WTC11 (cell line): ENCODE measurements around the gene DOC2A. TPM values are rescaled to one million over a fixed set of nuclear protein-coding genes. Genes with fewer than 3 reads are reported as not detected.
A peak's percentile ranks its signal among the peaks of the same experiment; 100 is the strongest.

Experiments
- ATAC-seq: fragments of 200-7000 bp; cut with Tn5 transposase; 2 replicates; pipeline ENCODE4 v1.10.0; 2021; ENCODE audit warnings: mild to moderate bottlenecking, moderate library complexity
- CTCF ChIA-PET: fragments of 300-600 bp; sonication (Branson Sonifier 250); formaldehyde crosslinking; loops from one replicate; lab custom pipeline; 2021; ENCODE audit warnings: antibody characterized with exemption; lab: Charles Lee
- POLR2A ChIA-PET: fragments of 350-600 bp; sonication (Branson Sonifier 250); formaldehyde crosslinking; loops from one replicate; lab custom pipeline; 2021; ENCODE audit warnings: antibody characterized with exemption; lab: Charles Lee
- DNase-seq: peaks from one replicate; pipeline ENCODE4 v3.0.0; 2021; ENCODE audit warnings: low spot score
- H3K27ac Mint-ChIP-seq: 2 replicates; pipeline ENCODE4 v1.8.0; 2021; ENCODE audit warnings: mixed read lengths
- H3K27me3 Mint-ChIP-seq: 2 replicates; pipeline ENCODE4 v1.8.0; 2021; ENCODE audit warnings: low read depth, mild to moderate bottlenecking, moderate library complexity, mixed read lengths
- H3K36me3 Mint-ChIP-seq: 2 replicates; pipeline ENCODE4 v1.8.0; 2021; ENCODE audit warnings: mixed read lengths
- H3K4me1 Mint-ChIP-seq: 2 replicates; pipeline ENCODE4 v1.8.0; 2022; ENCODE audit warnings: mixed read lengths
- H3K4me3 Mint-ChIP-seq: 2 replicates; pipeline ENCODE4 v1.8.0; 2021; ENCODE audit warnings: mild to moderate bottlenecking, moderate library complexity, mixed read lengths
- H3K9me3 Mint-ChIP-seq: 2 replicates; pipeline ENCODE4 v1.8.0; 2021; ENCODE audit warnings: mixed read lengths
- AR ChIP-seq: fragments of 250-450 bp; sonication (Bioruptor Pico); IDR thresholded peaks from 2 replicates; pipeline ENCODE4 v1.9.0; 2021; ENCODE audit warnings: mild to moderate bottlenecking
- ATF3 ChIP-seq: sonication (generic); formaldehyde crosslinking; conservative IDR thresholded peaks from 2 replicates; pipeline ENCODE4 v1.8.1; 2022; ENCODE audit warnings: mild to moderate bottlenecking, missing genetic modification reagents
- ERG ChIP-seq: fragments of 250-450 bp; sonication (Bioruptor Pico); IDR thresholded peaks from 2 replicates; pipeline ENCODE4 v1.8.0; 2021; ENCODE audit warnings: mild to moderate bottlenecking
- MYBL2 ChIP-seq: sonication (generic); formaldehyde crosslinking; IDR thresholded peaks from 2 replicates; pipeline ENCODE4 v1.8.1; 2023; ENCODE audit warnings: mild to moderate bottlenecking, moderate library complexity, missing genetic modification reagents
- NR2C2 ChIP-seq: sonication (generic); formaldehyde crosslinking; IDR thresholded peaks from 2 replicates; pipeline ENCODE4 v1.8.0; 2022; ENCODE audit warnings: mild to moderate bottlenecking, missing genetic modification reagents
- SMAD3 ChIP-seq: sonication (generic); formaldehyde crosslinking; IDR thresholded peaks from 2 replicates; pipeline ENCODE4 v1.8.0; 2022; ENCODE audit warnings: missing genetic modification reagents, mild to moderate bottlenecking, borderline replicate concordance
- SMAD4 ChIP-seq: sonication (generic); formaldehyde crosslinking; IDR thresholded peaks from 2 replicates; pipeline ENCODE4 v1.8.0; 2022; ENCODE audit warnings: mild to moderate bottlenecking, missing genetic modification reagents
- SP1 ChIP-seq: sonication (generic); formaldehyde crosslinking; conservative IDR thresholded peaks from 2 replicates; pipeline ENCODE4 v1.8.1; 2022; ENCODE audit warnings: missing genetic modification reagents
- ZNF281 ChIP-seq: sonication (generic); formaldehyde crosslinking; IDR thresholded peaks from 2 replicates; pipeline ENCODE4 v1.8.0; 2023; ENCODE audit warnings: mild to moderate bottlenecking, missing genetic modification reagents
- total RNA-seq: library from RNA; stranded (reverse); gene quantifications from 3 replicates; pipeline ENCODE4 v1.2.3, GENCODE V29; 2021
- TF ChIP-seq, protein P1 (sequence below): sonication (generic); formaldehyde crosslinking; IDR thresholded peaks from 2 replicates; pipeline ENCODE4 v1.8.0; 2022; ENCODE audit warnings: mild to moderate bottlenecking, missing genetic modification reagents
- TF ChIP-seq, protein P2 (sequence below): sonication (generic); formaldehyde crosslinking; IDR thresholded peaks from 2 replicates; pipeline ENCODE4 v1.8.0; 2022; ENCODE audit warnings: mild to moderate bottlenecking, missing genetic modification reagents
- TF ChIP-seq, protein P3 (sequence below): sonication (generic); formaldehyde crosslinking; IDR thresholded peaks from 2 replicates; pipeline ENCODE4 v1.8.1; 2023; ENCODE audit warnings: mild to moderate bottlenecking, missing genetic modification reagents, borderline replicate concordance
- TF ChIP-seq, protein P4 (sequence below): sonication (generic); formaldehyde crosslinking; IDR thresholded peaks from 2 replicates; pipeline ENCODE4 v1.8.1; 2022; ENCODE audit warnings: low read depth, mild to moderate bottlenecking, moderate library complexity, missing genetic modification reagents, borderline replicate concordance

DOC2A gene
- total RNA-seq, 1 experiment from 2014 or later, result 10.8 TPM

DNA sequence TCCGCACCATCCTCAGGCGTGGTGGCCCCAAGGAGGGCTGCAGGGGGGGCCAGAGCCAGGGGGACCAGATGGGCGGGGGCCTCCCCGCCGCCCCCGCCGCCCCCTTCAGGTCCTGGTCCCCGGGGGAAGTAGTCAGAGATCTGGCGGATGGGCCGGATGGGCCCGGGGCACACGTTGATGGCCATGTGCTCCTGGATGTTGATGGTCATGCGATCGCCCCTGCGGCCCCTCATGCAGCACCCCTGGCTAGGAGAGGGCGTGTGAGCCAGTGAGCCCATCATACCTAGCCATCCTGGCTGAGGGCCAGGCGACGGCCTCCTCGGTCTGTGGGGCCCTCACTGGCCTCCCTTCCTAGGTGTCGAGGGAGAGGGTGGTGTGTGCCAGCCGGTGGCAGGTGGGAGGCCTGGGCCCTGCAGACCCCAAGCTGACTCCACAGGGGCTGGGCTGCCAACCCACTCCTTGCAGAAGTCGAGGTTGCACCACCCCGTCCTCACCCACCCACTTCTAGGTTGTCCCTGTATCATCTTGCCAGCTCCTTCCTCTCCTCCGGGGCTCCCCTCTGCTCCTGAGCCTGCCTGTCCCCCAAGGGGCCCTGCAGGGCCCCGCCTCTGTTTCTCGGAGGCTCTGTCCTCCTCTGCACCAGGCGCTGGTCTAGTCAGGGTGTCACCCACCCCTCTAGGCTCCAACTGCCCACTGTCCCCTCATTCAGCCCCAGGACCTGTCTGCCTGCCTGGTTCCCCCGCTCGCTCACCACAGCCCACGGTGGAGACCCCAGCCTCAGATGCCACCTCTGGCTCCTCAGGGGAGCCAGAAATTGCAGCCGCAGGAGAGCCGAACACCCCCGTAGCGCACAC is 610 bp downstream of the DOC2A start:
- ATAC-seq, result 0 out of 2 replicates have a peak, but pooled peaks have one; percentile 2
- Mint-ChIP-seq H3K27me3 (peaks cover 26% of the 10 kb centered on the region), H3K4me1 (peaks cover 17% of the 10 kb centered on the region), H3K4me3 (peak overlapping the region; percentile 78), H3K27ac (no peak overlapping the region), H3K36me3 (no peaks in the 10 kb centered on the region), H3K9me3 (no peaks in the 10 kb centered on the region)
- TF ChIP-seq MYBL2 (CRISPR knock-in tag) (no peak), NR2C2 (no peak), ATF3 (CRISPR knock-in tag) (no peak), SP1 (CRISPR knock-in tag) (no peak), ZNF281 (CRISPR knock-in tag) (no peak), SMAD4 (CRISPR knock-in tag) (0 out of 2 replicates have a peak, but pooled peaks have one; percentile 31), SMAD3 (CRISPR knock-in tag) (no peak)
- TF ChIP-seq, protein P1, sequence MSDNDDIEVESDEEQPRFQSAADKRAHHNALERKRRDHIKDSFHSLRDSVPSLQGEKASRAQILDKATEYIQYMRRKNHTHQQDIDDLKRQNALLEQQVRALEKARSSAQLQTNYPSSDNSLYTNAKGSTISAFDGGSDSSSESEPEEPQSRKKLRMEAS, result peak; percentile 60
- TF ChIP-seq, protein P2, sequence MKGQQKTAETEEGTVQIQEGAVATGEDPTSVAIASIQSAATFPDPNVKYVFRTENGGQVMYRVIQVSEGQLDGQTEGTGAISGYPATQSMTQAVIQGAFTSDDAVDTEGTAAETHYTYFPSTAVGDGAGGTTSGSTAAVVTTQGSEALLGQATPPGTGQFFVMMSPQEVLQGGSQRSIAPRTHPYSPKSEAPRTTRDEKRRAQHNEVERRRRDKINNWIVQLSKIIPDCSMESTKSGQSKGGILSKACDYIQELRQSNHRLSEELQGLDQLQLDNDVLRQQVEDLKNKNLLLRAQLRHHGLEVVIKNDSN (CRISPR knock-in tag), result no peak
- ChIA-PET POLR2A (interaction anchor here (0.6 to 1.4 kb wide), 3 partner anchors 15 to 201 kb away, joined by 3 to 8 read pairs (median 4); no protein-coding TSS in a partner anchor), CTCF (interaction anchor here (0.6 to 4.2 kb wide), 7 partner anchors 9 to 162 kb away, joined by 3 to 29 read pairs (median 3); partner anchors contain the start of genes CDIPT and TLCD3B)
- DNase-seq, result no peak

DNA sequence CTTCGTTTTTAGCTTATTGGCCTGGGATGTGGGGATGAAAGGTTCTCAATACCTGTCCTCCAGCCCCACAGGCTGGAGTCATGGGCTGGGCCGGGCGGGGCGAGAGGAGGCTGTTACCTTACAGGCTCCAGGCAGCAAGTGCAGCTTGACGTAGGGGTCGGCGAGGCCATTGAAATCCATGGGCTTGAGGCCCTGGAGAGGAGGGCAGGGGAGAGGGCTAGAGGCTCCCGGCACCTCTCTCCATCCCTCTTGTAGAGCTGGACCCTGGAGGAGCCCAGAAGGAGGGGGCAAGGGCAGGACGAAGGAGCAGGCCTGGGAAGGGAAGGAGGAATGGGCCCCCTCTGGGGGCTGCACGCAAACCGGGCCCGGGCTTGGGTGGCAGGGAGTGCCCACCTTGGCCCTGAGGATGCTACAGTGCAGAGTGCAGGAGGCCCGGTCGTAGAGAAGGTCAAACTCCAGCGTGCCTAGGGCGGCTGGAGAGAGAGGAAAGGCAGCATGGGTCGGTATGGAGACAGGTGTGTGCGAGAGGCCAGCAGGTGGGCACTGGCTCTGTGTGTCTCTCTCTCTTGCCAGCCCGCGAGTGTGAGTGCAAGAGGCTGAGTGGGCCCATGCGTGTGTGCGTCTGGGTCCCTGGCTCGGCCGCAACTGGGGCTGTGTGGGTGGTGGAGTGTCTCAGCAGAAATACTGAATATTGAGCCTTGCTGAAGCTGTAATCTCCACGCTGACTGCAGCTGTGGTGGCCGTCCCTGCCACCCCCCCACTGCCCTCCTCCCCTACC is 1.6 kb downstream of the DOC2A start:
- ChIA-PET POLR2A (interaction anchor here (1.1 kb wide), 2 partner anchors 8 to 46 kb away, joined by 4 to 5 read pairs; no protein-coding TSS in a partner anchor), CTCF (interaction anchor here (0.5 to 4.2 kb wide), 7 partner anchors 8 to 161 kb away, joined by 3 to 29 read pairs (median 3); partner anchors contain the start of genes TBX6 and TLCD3B)
- no peak for ATAC-seq

More for the DNA sequence above, 1.6 kb downstream of the DOC2A start:
- peak overlapping the region; percentile 78 for H3K4me3 Mint-ChIP-seq
- TF ChIP-seq, protein P3, sequence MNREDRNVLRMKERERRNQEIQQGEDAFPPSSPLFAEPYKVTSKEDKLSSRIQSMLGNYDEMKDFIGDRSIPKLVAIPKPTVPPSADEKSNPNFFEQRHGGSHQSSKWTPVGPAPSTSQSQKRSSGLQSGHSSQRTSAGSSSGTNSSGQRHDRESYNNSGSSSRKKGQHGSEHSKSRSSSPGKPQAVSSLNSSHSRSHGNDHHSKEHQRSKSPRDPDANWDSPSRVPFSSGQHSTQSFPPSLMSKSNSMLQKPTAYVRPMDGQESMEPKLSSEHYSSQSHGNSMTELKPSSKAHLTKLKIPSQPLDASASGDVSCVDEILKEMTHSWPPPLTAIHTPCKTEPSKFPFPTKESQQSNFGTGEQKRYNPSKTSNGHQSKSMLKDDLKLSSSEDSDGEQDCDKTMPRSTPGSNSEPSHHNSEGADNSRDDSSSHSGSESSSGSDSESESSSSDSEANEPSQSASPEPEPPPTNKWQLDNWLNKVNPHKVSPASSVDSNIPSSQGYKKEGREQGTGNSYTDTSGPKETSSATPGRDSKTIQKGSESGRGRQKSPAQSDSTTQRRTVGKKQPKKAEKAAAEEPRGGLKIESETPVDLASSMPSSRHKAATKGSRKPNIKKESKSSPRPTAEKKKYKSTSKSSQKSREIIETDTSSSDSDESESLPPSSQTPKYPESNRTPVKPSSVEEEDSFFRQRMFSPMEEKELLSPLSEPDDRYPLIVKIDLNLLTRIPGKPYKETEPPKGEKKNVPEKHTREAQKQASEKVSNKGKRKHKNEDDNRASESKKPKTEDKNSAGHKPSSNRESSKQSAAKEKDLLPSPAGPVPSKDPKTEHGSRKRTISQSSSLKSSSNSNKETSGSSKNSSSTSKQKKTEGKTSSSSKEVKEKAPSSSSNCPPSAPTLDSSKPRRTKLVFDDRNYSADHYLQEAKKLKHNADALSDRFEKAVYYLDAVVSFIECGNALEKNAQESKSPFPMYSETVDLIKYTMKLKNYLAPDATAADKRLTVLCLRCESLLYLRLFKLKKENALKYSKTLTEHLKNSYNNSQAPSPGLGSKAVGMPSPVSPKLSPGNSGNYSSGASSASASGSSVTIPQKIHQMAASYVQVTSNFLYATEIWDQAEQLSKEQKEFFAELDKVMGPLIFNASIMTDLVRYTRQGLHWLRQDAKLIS, result no peak
- TF ChIP-seq ERG (CRISPR knock-in tag) (no peak), AR (no peak)
- TF ChIP-seq, protein P4, sequence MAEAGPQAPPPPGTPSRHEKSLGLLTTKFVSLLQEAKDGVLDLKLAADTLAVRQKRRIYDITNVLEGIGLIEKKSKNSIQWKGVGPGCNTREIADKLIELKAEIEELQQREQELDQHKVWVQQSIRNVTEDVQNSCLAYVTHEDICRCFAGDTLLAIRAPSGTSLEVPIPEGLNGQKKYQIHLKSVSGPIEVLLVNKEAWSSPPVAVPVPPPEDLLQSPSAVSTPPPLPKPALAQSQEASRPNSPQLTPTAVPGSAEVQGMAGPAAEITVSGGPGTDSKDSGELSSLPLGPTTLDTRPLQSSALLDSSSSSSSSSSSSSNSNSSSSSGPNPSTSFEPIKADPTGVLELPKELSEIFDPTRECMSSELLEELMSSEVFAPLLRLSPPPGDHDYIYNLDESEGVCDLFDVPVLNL (CRISPR knock-in tag), result no peak
- no peak for DNase-seq
- H3K27ac Mint-ChIP-seq, result no peak overlapping the region
- no peaks in the 10 kb centered on the region for H3K36me3 Mint-ChIP-seq
- no peaks in the 10 kb centered on the region for H3K9me3 Mint-ChIP-seq
- peaks cover 17% of the 10 kb centered on the region for H3K4me1 Mint-ChIP-seq
- peaks cover 26% of the 10 kb centered on the region for H3K27me3 Mint-ChIP-seq
